HuH-7 (cell line): Measurements from ENCODE around the gene RUNX2.

Experiments
- DNase-seq: peaks from one replicate; pipeline ENCODE4 v3.0.0; 2011; ENCODE audit warnings: low spot score

RUNX2 gene

DNA sequence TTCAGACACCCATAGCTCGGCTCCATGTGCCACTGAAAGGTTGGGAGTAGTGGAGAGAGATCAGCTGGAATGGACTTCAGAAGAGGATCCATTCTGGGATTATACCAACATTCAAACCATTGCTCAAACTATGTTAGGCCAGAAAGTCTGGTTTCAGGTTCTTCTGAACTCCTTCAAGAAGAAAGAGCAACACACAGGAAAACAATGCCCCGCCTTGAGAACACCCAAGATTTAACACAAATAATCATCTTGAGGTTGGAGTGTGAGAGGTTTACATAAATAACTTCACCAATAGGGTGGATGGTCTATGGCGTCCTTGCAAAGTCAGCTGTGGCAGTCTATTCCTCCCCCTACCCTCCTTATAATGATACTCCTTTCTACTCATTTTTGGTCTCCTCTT lies 261.2 kb downstream of the RUNX2 start:
- DNase-seq, result no peak

GRCh38 chr6:45590226-45590625 lies 262.1 kb downstream of the RUNX2 start:
- no peak for DNase-seq

DNA sequence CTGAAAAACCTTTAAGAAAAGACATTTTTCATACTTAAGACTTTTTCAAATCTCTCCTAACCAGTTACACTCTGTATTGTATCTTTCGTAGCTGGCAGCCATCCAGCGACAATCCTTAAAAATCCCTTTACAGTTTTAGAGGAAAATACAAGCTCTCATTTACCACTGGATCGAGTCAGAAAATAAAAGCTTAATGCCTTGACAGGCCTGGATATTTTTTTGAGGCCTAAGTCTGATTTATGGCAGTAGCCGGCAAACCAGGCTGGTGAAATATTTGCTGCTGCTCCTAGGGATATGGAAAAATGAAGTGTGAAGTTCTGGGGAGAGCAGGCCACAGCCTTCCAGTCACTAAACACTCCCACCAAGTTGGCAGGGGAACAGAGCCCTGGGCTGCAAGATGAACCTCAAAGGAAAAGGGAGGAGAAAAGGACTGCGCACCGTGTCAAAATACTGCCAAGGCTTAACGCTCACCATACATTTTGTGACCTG lies 262.6 kb downstream of the RUNX2 start:
- DNase-seq, result no peak

GRCh38 chr6:45591306-45591705 lies 263.2 kb downstream of the RUNX2 start:
- DNase-seq, result no peak

DNA sequence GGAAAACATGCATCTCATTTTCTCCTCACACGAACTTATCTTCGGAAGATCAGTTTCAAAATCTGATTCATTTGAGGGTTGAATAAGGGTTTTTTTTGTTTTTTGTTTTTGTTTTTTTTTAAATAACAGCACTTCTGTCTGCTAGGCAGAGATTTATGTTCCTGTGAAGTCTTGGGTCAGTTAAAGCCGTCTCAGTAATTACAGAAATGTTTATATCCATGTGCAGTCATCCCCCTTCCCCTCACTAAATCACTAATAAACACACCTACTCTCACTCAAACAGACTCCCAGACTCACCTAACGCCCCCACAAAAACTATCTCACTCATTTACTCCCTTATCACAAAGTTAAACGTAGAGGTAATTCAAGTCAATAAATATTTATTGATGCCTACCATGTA lies 263.8 kb downstream of the RUNX2 start:
- DNase-seq, result no peak

GRCh38 chr6:45592991-45593390 lies 264.9 kb downstream of the RUNX2 start:
- no peak for DNase-seq

- no peak for DNase-seq
Observed at GRCh38 chr6:45595010-45595851, 267.1 kb downstream of the RUNX2 start.

GRCh38 chr6:45597424-45597823 lies 269.3 kb downstream of the RUNX2 start:
- DNase-seq, result no peak

DNA sequence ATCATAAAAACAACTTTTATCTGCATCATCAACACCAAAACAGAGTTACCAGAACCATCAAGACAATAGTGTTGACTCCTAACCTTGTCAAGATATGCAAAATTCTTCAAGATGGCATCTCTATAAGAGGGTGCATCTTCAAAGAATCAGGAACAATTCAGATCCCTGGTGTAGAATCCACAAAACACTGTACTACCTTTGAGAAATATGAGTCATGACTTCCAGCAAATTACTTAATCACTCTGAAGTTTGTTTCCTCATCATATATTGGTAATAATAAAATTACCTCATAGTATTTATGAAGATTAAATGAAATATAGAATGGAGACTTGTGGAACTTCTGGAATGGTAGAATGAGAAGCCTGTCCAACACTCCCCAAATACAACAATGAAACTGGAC lies 270.9 kb downstream of the RUNX2 start:
- DNase-seq, result no peak

DNA sequence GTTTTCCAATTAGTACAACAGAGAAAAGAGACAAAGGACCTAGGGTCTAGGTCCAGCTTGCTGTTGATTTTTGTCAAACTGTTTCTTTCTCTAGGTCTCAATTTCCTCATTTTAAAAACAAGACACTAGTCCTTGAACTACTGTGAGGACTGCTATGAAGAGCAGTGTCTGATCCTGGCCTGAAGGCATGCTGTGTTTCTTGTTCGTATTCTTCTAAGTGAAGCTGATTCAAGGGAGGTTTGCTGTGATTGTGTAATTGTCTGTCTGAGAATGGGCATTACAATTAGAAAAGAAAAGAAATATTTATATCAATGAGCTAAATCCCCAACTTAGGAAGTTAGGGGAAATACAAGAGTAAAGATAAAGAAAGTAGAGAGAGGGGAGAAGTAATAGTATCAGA lies 277.8 kb downstream of the RUNX2 start:
- DNase-seq, result no peak

DNA sequence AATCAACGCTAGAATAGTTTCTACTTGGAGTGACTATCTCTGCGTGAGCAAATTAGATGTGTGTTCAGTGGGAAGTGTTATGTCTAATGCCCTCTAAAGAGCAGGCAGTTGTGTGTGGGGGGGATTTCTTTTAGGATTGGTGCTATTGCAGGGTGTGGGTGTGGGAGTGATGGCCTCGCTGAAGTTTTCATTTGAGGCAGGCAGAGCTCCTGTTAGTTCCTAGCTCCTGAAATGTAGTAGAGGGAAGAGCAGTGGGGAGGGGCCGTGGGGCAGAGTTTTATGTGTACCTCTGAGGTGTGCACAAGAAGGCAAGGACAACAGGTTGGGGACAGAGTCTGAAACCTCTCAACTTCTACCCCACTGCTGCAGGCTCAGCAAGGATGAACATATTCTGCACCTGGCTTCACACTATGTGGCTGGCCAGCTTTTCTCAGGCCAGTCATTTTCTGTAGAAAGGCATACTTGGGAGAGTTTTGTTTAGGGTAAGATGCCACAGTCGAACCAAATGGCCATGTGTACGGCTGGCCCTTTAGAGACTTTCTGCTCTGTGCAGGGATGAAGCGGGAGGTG lies 278.8 kb downstream of the RUNX2 start:
- DNase-seq, result no peak

GRCh38 chr6:45607798-45608197 lies 279.7 kb downstream of the RUNX2 start:
- DNase-seq, result no peak

DNA sequence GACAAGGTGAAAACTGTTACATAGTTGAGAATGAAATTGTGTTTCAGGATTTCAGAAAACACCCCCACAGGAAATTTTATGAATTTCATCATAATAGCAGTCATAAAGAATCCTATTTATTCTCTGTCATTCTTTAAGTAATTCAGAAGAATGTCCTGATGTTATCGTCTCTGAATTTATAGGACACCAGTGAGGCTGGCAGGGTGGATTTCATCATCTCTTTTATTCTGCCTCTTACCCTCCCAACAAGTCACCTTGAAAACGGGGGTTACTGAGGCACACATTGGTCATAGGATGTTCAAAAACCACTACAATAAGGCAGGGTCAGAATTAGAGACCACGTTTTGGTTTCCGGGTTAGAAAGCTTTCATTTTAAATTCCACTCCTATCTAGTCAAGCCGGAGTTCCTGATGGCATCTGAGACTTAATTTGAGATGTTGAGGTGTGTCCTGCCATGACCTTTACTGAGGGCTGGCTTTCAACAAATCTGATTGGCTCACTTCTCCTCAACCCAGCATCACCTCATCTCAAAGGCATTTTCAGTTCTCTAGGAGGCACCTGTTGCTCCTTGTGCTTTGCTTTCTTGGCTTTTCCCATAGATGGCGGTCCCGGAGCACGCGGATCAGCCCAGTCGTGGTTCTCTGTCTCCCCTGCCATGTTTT lies 280.3 kb downstream of the RUNX2 start:
- DNase-seq, result no peak

DNA sequence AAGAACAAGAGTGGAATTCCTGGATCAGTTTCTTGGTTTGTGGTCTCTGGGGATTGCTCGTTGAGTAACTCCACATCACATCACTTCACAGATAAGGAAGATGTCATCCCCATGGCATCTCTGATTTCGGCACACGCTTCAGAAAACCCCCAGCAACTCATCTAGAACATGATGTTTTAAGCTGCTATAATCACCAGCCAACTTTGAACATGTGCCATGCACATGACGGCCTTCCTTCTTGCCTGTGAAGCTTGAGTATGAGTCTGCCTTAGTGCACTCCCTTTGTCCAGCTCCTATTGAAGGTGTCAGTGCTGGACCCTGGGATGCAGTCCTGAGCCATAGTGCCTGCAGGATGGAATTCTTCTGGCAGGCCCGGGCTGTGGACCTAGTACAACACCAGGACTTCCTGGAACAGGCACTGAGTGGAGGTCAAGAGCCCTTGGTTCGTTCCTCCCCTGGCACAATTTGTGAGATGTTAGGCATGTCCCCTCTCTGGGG lies 281.1 kb downstream of the RUNX2 start:
- DNase-seq, result no peak

- no peak for DNase-seq
Observed at GRCh38 chr6:45610374-45610773, 282.2 kb downstream of the RUNX2 start.

GRCh38 chr6:45610832-45611231 lies 282.7 kb downstream of the RUNX2 start:
- DNase-seq, result no peak

DNA sequence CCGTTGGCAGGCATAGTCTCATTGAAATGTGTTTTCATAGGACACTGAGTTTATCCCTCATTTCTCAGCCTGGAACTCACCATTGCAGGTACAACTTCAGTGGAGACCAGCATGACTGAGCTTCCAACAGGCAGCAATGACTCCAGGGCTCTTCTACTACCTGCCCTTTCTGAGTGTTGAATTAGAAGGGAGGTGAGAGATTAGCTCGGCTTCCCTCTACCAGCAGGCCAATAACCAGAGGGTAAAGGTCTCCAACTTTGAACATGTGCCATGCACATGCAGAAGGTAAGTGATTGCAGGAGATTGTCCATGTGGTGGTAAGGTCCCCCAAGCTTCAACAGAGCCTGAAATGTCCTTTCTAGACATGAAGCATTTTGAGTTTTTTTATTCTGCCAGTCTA lies 283.4 kb downstream of the RUNX2 start:
- DNase-seq, result no peak

- DNase-seq, result no peak
Observed at GRCh38 chr6:45613656-45614055, 285.5 kb downstream of the RUNX2 start.

- DNase-seq, result no peak
Observed at GRCh38 chr6:45614488-45615285, 286.6 kb downstream of the RUNX2 start.

DNA sequence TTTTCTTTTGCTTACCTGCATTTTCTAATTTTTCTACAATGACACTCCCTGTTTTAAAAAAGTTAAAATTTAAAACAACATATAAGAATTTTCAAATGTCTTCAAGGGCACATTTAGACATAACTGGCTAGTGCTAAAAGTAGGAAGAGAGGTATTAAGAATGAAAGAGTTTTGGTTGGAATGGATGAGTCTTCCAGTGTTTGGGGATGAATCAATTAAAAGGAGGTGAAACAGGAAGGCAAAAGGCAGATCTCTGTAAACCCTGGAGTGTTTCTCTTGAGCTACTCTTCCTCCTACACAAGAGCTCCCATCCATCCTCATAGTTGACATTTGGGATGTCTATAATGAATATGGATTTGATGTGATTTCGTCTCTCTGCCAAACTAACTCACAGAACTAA lies 288.1 kb downstream of the RUNX2 start:
- no peak for DNase-seq

DNA sequence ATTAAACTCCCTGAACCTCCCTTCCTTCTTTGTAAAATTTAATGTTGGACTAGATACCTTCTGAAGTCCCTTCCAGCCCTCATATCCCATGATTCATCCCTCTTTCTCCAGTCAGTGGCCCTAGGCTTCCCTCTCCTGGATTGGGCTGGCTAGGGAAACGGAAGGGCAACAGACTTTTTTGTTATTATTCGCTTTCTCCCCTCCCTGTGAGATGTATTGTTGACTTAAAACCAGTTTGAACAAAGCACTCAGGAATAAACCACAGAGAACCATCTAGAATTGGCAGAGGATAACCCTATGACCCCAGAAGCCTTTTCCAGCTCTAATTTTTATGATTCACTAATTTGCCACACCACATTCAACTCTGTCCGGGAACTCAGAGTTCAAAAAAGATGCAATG lies 289.3 kb downstream of the RUNX2 start:
- DNase-seq, result no peak

DNA sequence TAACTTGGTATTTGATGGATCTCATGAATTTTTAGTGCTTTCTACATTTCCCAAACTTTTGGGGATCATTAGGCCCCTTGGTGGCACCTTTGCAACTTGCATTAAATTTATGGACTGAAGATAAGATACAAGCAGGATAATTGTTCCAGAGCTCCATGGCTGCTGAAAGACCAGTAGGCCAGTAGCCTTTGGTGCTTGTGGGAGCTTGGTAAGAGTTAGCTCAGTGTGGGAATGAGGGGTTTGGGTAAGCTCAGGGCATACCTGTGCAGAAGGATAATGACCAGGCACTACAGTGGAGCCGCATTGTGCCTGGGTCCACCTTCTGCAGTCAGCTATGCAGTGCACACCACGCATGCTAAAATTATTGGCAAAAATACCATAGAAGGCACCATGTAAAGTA lies 290.1 kb downstream of the RUNX2 start:
- DNase-seq, result no peak
